Naive thymus-derived CD4-positive, alpha-beta T cell (primary cell): Measurements from ENCODE around the gene AHDC1. TPM values are rescaled to one million over a fixed set of nuclear protein-coding genes. Genes with fewer than 3 reads are reported as not detected.
"Not testable (repeated sequence)": the region's sequence is repeated elsewhere in the genome, so short reads cannot be mapped to it uniquely, and the experiment has no call there.

ENCODE experiments used
- ATAC-seq: fragments of 150-1000 bp; cut with Tn5 transposase; 2 replicates; pipeline ENCODE4 v1.10.0; 2021; ENCODE audit warnings: mild to moderate bottlenecking, moderate library complexity
- CTCF ChIA-PET: fragments of 350-600 bp; sonication (Branson Sonifier 250); formaldehyde crosslinking; loops from one replicate; lab custom pipeline; 2021; ENCODE audit warnings: antibody characterized with exemption; lab: Charles Lee
- POLR2A ChIA-PET: fragments of 350-600 bp; sonication (Branson Sonifier 250); formaldehyde crosslinking; loops from one replicate; lab custom pipeline; 2021; ENCODE audit warnings: antibody characterized with exemption, inconsistent platforms; lab: Charles Lee
- DNase-seq, 9 donors: peaks; one replicate each; pipeline versions ENCODE4 v3.0.0 to v3.0.0-alpha.2; 2020 to 2022; ENCODE audit warnings: mixed read lengths in 1 of 9
- H3K27ac ChIP-seq: one replicate; pipeline ENCODE4 v1.7.0; 2013; ENCODE audit warnings: mild to moderate bottlenecking, low read depth, low read length, moderate library complexity
- H3K27me3 ChIP-seq, 2 donors: one replicate each; pipeline ENCODE4 v1.7.0; 2013; ENCODE audit warnings: low read length in 2 of 2, mild to moderate bottlenecking in 2 of 2, moderate library complexity in 2 of 2; ENCODE audit not compliant: control insufficient read depth in 2 of 2, insufficient read depth in 2 of 2
- H3K36me3 ChIP-seq, 3 experiments: 1 replicate in 2 of 3; 2 replicates in 1 of 3; pipeline ENCODE4 v1.7.0; 2013; ENCODE audit warnings: low read length in 3 of 3, mild to moderate bottlenecking in 3 of 3, moderate library complexity in 1 of 3; ENCODE audit not compliant: insufficient read depth in 3 of 3, control insufficient read depth in 2 of 3
- H3K4me1 ChIP-seq, 2 donors: one replicate each; pipeline ENCODE4 v1.7.0; 2013; ENCODE audit warnings: low read length in 2 of 2, mild to moderate bottlenecking in 2 of 2, moderate library complexity in 1 of 2; ENCODE audit not compliant: control insufficient read depth in 2 of 2, insufficient read depth in 2 of 2
- H3K4me3 ChIP-seq: 2 replicates; pipeline ENCODE4 v1.7.0; 2013; ENCODE audit warnings: mild to moderate bottlenecking, low read length
- H3K9me3 ChIP-seq, 3 experiments: 1 replicate in 2 of 3; 2 replicates in 1 of 3; pipeline ENCODE4 v1.7.0; 2013; ENCODE audit warnings: low read length in 3 of 3; ENCODE audit not compliant: control insufficient read depth in 2 of 3
- H3K27ac Mint-ChIP-seq, 9 donors: one replicate each; pipeline ENCODE4 v1.8.0; 2020 to 2022; ENCODE audit warnings: mixed read lengths in 9 of 9, mild to moderate bottlenecking in 8 of 9, moderate library complexity in 5 of 9, inconsistent platforms in 2 of 9
- H3K27me3 Mint-ChIP-seq, 5 donors: one replicate each; pipeline ENCODE4 v1.8.0; 2021 to 2022; ENCODE audit warnings: mixed read lengths in 5 of 5, mild to moderate bottlenecking in 1 of 5
- H3K36me3 Mint-ChIP-seq, 5 donors: one replicate each; pipeline ENCODE4 v1.8.0; 2020 to 2022; ENCODE audit warnings: mixed read lengths in 5 of 5, mild to moderate bottlenecking in 3 of 5, inconsistent platforms in 1 of 5
- H3K4me1 Mint-ChIP-seq, 7 donors: one replicate each; pipeline ENCODE4 v1.8.0; 2020 to 2022; ENCODE audit warnings: mixed read lengths in 7 of 7, mild to moderate bottlenecking in 3 of 7, inconsistent platforms in 1 of 7
- H3K4me3 Mint-ChIP-seq, 10 donors: one replicate each; pipeline ENCODE4 v1.8.0; 2020 to 2022; ENCODE audit warnings: mild to moderate bottlenecking in 10 of 10, mixed read lengths in 10 of 10, moderate library complexity in 6 of 10, inconsistent platforms in 2 of 10
- H3K9me3 Mint-ChIP-seq, 11 donors: one replicate each; pipeline ENCODE4 v1.8.0; 2020 to 2022; ENCODE audit warnings: mixed read lengths in 11 of 11, mild to moderate bottlenecking in 4 of 11, inconsistent platforms in 1 of 11, moderate library complexity in 1 of 11
- intact Hi-C, 2 donors: fragments of 100-400 bp; cut with micrococcal nuclease; formaldehyde crosslinking; loops; one replicate each; pipeline ENCODE4 v1.15.1; 2023
- polyA plus RNA-seq, 2 donors: library from polyadenylated mRNA; unstranded; fragments of 300-500 nt; fragmentation: Illumina TruSeq; gene quantifications; one replicate each; pipeline ENCODE4 v1.2.3, GENCODE V29; 2021
- total RNA-seq, 6 experiments: library from RNA in 5 of 6; stranded (reverse) in 5 of 6; gene quantifications; 1 replicate in 5 of 6; 2 replicates in 1 of 6; pipeline ENCODE4 v1.2.3 and lab custom pipeline; 2021 to 2026

The AHDC1 gene
- total and polyA plus RNA-seq, 7 experiments from 2014 or later: 0.90 to 38.8 (median 21.3) TPM

DNA sequence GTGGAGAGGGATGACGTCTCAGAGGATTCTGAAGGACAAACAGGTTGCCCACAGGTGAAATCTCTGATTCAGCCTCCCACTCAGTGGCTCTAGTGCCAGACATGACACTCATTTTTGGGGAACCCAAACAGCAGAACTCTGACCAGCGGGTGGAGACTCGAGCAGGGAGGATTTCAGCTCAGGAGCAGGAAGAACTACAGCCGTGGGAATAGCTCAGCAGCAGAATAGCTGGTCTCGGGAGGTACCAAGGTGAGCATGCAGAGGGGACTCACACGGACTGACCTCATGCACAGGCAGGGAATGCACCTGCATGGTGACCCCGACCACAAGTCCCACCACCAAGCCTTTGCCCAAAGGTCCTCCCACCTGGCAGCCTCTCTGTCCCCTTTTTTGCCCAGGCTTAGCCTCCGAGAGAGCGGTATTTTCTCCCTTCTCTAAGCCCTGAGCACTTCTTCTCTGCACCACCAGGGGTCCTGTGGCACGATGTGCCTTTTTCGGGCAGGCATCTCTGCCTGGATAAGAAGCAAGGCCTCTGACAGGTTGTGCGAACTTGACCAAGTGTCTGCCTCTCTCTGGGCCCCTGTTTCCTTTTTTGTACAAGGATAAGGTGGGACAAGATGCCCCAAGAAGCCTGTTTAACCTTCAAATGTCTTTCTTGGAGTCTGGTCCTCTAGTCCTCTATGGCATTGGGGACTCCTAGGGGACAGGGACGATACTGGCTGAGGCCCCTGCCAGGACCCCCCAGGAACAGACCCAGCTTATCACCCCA lies 39.8 kb upstream of the AHDC1 start:
- intact Hi-C loops: loop anchor here (1.0 kb wide), 2 partner anchors 20 to 34 kb away; no protein-coding TSS in a partner anchor
- Mint-ChIP-seq H3K36me3 (no peaks in the 10 kb centered on the region), H3K4me1 (peaks cover 6 to 38% (median 25%) of the 10 kb centered on the region in 7 donors), H3K4me3 (peak overlapping the region in 4 of 10 donors; percentile 7 to 34 (median 28)), H3K9me3 (no peaks in the 10 kb centered on the region), H3K27ac (peak overlapping the region; percentile 38 to 85 (median 64)), H3K27me3 (no peaks in the 10 kb centered on the region)
- H3K4me3 ChIP-seq: no peak overlapping the region
- CTCF ChIA-PET: interaction anchor here (0.6 to 8.7 kb wide), 13 partner anchors 13 to 129 kb away, joined by 3 to 109 read pairs (median 4); partner anchors contain the start of genes AHDC1 and STX12
- H3K36me3 ChIP-seq: no peaks in the 10 kb centered on the region
- POLR2A ChIA-PET: interaction anchor here (1.2 to 2.5 kb wide), 4 partner anchors 10 to 40 kb away, joined by 3 to 31 read pairs (median 6); partner anchors contain the start of gene AHDC1
- H3K4me1 ChIP-seq: peaks cover 11 to 12% of the 10 kb centered on the region in 2 donors
- H3K27ac ChIP-seq: no peak overlapping the region
- DNase-seq (peak in 8 of 9 donors; percentile 54 to 79 (median 67)), ATAC-seq (peak; percentile 98)
- no peaks in the 10 kb centered on the region for H3K27me3 ChIP-seq
- H3K9me3 ChIP-seq: no peaks in the 10 kb centered on the region

DNA sequence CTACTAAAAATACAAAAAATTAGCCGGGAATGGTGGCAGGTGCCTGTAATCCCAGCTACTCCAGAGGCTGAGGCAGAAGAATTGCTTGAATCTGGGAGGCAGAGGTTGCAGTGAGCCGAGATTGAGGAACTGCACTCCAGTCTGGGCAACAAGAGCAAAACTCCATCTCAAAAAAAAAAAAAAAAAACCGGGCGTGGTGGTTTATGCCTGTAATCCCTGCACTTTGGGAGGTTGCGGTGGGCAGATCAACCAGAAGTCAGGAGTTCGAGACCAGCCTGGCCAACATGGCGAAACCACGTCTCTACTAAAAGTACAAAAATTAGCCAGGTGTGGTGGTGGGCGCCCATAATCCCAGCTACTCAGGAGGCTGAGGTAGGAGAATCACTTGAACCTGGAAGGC lies 36.6 kb upstream of the AHDC1 start:
- intact Hi-C loops, H3K27me3 ChIP-seq, H3K4me3 ChIP-seq, H3K36me3 Mint-ChIP-seq, H3K9me3 ChIP-seq, DNase-seq, H3K36me3 ChIP-seq, ATAC-seq, H3K4me3 Mint-ChIP-seq, H3K27ac Mint-ChIP-seq, H3K9me3 Mint-ChIP-seq, H3K27ac ChIP-seq, H3K27me3 Mint-ChIP-seq: not testable (repeated sequence)
- peaks cover 11 to 20% of the 10 kb centered on the region in 2 donors for H3K4me1 ChIP-seq
- CTCF ChIA-PET: interaction anchor here (1.1 to 2.5 kb wide), 5 partner anchors 9 to 33 kb away, joined by 3 to 10 read pairs (median 4); no protein-coding TSS in a partner anchor
- POLR2A ChIA-PET: interaction anchor here (0.5 to 1.6 kb wide), 5 partner anchors 22 to 326 kb away, joined by 3 to 8 read pairs (median 3); no protein-coding TSS in a partner anchor
- peaks cover 16 to 48% (median 35%) of the 10 kb centered on the region in 7 donors for H3K4me1 Mint-ChIP-seq

DNA sequence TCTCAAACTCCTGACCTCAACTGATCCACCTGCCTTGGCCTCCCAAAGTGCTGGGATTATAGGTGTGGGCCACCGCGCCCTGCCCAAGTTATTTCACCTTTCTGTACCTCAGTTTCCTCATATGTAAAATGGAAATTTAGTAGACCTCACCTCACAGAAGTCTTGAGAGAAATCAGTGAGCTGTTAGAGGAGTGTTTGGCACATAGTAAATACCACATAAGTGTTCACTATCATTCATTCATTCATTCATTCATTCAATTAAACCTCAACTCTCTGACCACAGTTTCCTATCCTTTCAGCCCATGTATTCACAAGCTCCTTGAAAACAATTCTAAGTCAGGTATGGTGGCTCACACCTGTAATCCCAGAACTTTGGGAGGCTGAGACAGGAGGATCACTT lies 34.9 kb upstream of the AHDC1 start:
- H3K36me3 ChIP-seq: no peaks in the 10 kb centered on the region
- Mint-ChIP-seq H3K4me1 (peaks cover 12 to 49% (median 37%) of the 10 kb centered on the region in 7 donors), H3K36me3 (no peaks in the 10 kb centered on the region), H3K4me3 (no peak overlapping the region), H3K9me3 (no peaks in the 10 kb centered on the region), H3K27me3 (no peaks in the 10 kb centered on the region), H3K27ac (peak overlapping the region in 7 of 9 donors; percentile 5 to 61 (median 23))
- no peak for DNase-seq
- no peaks in the 10 kb centered on the region for H3K27me3 ChIP-seq
- no peak overlapping the region for H3K27ac ChIP-seq
- ATAC-seq: no peak
- no peaks in the 10 kb centered on the region for H3K9me3 ChIP-seq
- CTCF ChIA-PET: interaction anchor here (0.6 to 0.9 kb wide), 2 partner anchors 22 to 250 kb away, joined by 3 to 4 read pairs; no protein-coding TSS in a partner anchor
- H3K4me3 ChIP-seq: no peak overlapping the region
- POLR2A ChIA-PET: interaction anchor here (0.8 to 1.0 kb wide), 2 partner anchors 11 to 15 kb away, joined by 3 to 4 read pairs; no protein-coding TSS in a partner anchor
- peaks cover 17 to 25% of the 10 kb centered on the region in 2 donors for H3K4me1 ChIP-seq
- intact Hi-C loops: no loop called here

DNA sequence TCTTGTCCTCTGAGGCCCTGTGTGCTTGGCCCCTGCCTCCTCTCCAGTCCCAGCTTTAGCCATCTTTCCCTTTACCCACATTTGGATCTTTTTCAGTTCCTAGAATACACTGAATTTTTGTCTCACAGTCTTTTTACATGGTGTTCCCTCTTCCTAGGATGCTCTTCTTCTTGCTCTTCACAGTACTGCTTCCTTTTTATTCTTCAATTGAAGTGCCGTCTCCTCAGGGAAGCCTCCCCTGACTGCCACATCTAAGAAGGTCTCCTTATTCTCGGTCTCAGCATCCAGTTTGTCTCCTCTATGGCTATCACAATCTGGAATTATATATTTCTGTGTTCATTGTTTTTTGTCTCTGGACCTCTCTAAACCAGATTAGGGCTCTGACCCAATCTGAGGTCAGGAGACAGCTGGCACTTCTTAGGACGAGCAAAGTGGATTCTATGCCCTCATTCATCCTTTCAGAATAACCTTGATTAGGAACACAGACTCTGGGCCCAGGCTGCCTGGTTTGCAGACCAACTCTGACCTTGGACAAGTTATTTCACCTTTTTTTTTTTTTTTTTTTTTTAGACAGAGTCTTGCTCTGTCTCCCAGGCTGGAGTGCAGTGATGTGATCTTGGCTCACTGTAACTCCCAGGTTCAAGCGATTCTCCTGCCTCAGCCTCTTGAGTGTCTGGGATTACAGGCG lies 34.2 kb upstream of the AHDC1 start:
- Mint-ChIP-seq H3K4me3 (no peak overlapping the region), H3K36me3 (no peaks in the 10 kb centered on the region)
- peaks cover 17 to 26% of the 10 kb centered on the region in 2 donors for H3K4me1 ChIP-seq

DNA sequence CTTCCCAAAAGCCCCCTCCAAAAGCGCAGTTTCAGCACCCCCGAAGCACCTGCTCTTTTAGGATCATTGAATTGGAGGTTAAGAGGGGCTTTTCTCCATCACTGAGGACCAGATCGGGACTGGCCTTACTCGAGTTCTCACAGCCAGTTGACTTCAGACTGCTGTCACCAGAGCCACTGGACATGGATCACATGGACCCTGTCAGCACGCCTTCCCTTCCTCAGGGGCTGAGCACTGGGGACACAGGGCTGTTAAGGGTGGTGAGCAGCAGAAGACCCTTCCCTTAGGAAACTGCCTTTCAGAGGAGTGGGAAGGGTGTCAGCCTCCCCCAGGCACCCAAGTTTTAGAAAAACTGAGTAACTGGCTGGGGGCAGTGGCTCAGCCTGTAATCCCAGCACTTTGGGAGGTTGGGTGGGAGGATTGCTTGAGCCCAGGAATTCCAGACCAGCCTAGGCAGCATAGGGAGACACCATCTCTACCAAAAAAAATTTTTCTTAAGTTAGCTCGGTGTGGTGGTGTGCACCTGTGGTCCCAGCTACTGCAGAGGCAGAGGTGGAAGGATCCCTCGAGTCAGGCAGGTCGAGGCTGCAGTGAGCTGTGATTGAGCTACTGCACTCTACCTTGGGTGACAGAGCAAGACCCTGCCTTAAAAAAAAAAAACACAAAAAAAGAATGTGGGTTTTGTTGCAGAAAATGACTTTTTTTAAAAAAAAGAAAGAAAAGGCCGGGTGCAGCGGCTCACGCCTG lies 31.6 kb upstream of the AHDC1 start:
- Mint-ChIP-seq H3K36me3 (no peaks in the 10 kb centered on the region), H3K4me1 (peaks cover 37 to 76% (median 63%) of the 10 kb centered on the region in 7 donors), H3K27me3 (no peaks in the 10 kb centered on the region), H3K27ac (peak overlapping the region in 6 of 9 donors; percentile 46 to 83 (median 61)), H3K9me3 (no peaks in the 10 kb centered on the region), H3K4me3 (peak overlapping the region in 9 of 10 donors; percentile 48 to 82 (median 58))
- Histone ChIP-seq H3K9me3 (no peaks in the 10 kb centered on the region), H3K27me3 (no peaks in the 10 kb centered on the region), H3K27ac (no peak overlapping the region), H3K4me3 (no peak overlapping the region), H3K36me3 (no peaks in the 10 kb centered on the region), H3K4me1 (peaks cover 38 to 52% of the 10 kb centered on the region in 2 donors)
- intact Hi-C loops: no loop called here
- ChIA-PET CTCF (interaction anchor here (0.6 kb wide), 1 partner anchor 686 kb away, joined by 3 read pairs; no protein-coding TSS in a partner anchor), POLR2A (no interaction called here)
- DNase-seq (no peak), ATAC-seq (no peak)

More for the DNA sequence above, 34.2 kb upstream of the AHDC1 start:
- H3K27me3 ChIP-seq: no peaks in the 10 kb centered on the region
- ChIA-PET POLR2A (interaction anchor here (0.8 to 1.0 kb wide), 4 partner anchors 12 to 23 kb away, joined by 3 to 4 read pairs (median 4); no protein-coding TSS in a partner anchor), CTCF (interaction anchor here (0.6 to 0.9 kb wide), 2 partner anchors 22 to 249 kb away, joined by 3 to 4 read pairs; no protein-coding TSS in a partner anchor)
- H3K36me3 ChIP-seq: no peaks in the 10 kb centered on the region
- H3K4me1 Mint-ChIP-seq: peaks cover 12 to 50% (median 38%) of the 10 kb centered on the region in 7 donors
- peak overlapping the region; percentile 0 to 61 (median 19) for H3K27ac Mint-ChIP-seq
- no peaks in the 10 kb centered on the region for H3K9me3 ChIP-seq
- ATAC-seq (no peak), DNase-seq (no peak)
- intact Hi-C loops: no loop called here
- H3K27me3 Mint-ChIP-seq: no peaks in the 10 kb centered on the region
- H3K27ac ChIP-seq: no peak overlapping the region
- no peaks in the 10 kb centered on the region for H3K9me3 Mint-ChIP-seq
- H3K4me3 ChIP-seq: no peak overlapping the region
